ENCODE measurements around the gene SEMA4C.

GRCh38 chr2:96903318-96903717 is 33.4 kb upstream of the SEMA4C start:
- TF ChIP-seq CTCF (IDR thresholded peaks at IDR 0.05) (no peak), POLR2A (IDR thresholded peaks at IDR 0.05; ENCODE audit: low read length) (no peak), EHMT2 (IDR thresholded peaks at IDR 0.05; ENCODE audit: low read depth) (no peak)
- TF ChIP-seq, protein P1, sequence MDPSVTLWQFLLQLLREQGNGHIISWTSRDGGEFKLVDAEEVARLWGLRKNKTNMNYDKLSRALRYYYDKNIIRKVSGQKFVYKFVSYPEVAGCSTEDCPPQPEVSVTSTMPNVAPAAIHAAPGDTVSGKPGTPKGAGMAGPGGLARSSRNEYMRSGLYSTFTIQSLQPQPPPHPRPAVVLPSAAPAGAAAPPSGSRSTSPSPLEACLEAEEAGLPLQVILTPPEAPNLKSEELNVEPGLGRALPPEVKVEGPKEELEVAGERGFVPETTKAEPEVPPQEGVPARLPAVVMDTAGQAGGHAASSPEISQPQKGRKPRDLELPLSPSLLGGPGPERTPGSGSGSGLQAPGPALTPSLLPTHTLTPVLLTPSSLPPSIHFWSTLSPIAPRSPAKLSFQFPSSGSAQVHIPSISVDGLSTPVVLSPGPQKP (IDR thresholded peaks at IDR 0.05; ENCODE audit: low read depth, low read length), result no peak
- TF ChIP-seq, protein P2, sequence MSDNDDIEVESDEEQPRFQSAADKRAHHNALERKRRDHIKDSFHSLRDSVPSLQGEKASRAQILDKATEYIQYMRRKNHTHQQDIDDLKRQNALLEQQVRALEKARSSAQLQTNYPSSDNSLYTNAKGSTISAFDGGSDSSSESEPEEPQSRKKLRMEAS (IDR thresholded peaks at IDR 0.05), result no peak
